GM12892 (cell line): Measurements from ENCODE around the gene HOXB6.

Experiments
- POLR2A ChIP-seq: IDR thresholded peaks from 2 replicates; pipeline ENCODE4 v1.6.1; 2011; ENCODE audit warnings: low read depth, low read length, control low read depth
- POLR2AphosphoS5 ChIP-seq: IDR thresholded peaks from 2 replicates; pipeline ENCODE4 v1.6.1; 2011; ENCODE audit warnings: low read depth, low read length, control low read depth

GRCh38 chr17:48592057-48592514 lies 12.7 kb downstream of the HOXB6 start:
- TF ChIP-seq POLR2A (no peak), POLR2AphosphoS5 (no peak)
